PFSK-1 (cell line): ENCODE data around the gene ASCL1.

Experiments used
- FOXP2 ChIP-seq: optimal IDR thresholded peaks from 2 replicates; pipeline ENCODE3; 2011; ENCODE audit warnings: borderline replicate concordance, control low read depth, inconsistent platforms; ENCODE audit not compliant: insufficient read depth; ENCODE audit errors: extremely low read length, extremely low read depth
- POLR2AphosphoS5 ChIP-seq: IDR thresholded peaks from 2 replicates; pipeline ENCODE4 v1.6.1; 2012; ENCODE audit warnings: low read depth, mild to moderate bottlenecking, control low read depth, low read length, moderate library complexity
- REST ChIP-seq, 2 experiments: IDR thresholded peaks; 2 replicates each; pipeline versions ENCODE4 v1.6.1 to v1.8.0; 2011 to 2012; ENCODE audit warnings: low read depth in 2 of 2, low read length in 2 of 2, control low read depth in 1 of 2, inconsistent platforms in 1 of 2, mild to moderate bottlenecking in 1 of 2, moderate library complexity in 1 of 2; ENCODE audit not compliant: insufficient read depth in 1 of 2
- SIN3A ChIP-seq: IDR thresholded peaks from 2 replicates; pipeline ENCODE4 v1.6.1; 2012; ENCODE audit warnings: mild to moderate bottlenecking, low read length, moderate library complexity, borderline replicate concordance; ENCODE audit not compliant: insufficient read depth
- TAF1 ChIP-seq: IDR thresholded peaks from 2 replicates; pipeline ENCODE4 v1.6.1; 2012; ENCODE audit warnings: low read length, control low read depth, borderline replicate concordance; ENCODE audit not compliant: insufficient read depth

The ASCL1 gene

GRCh38 chr12:102963796-102964195 lies 6.3 kb downstream of the ASCL1 start:
- TF ChIP-seq FOXP2: no peak
- TF ChIP-seq TAF1: no peak
- no peak for TF ChIP-seq SIN3A
- no peak for TF ChIP-seq REST (IDR thresholded peaks at IDR 0.05; ENCODE audit: insufficient read depth in 1 of 2, low read depth in 2 of 2, low read length in 2 of 2)
- TF ChIP-seq POLR2AphosphoS5: no peak

GRCh38 chr12:102964872-102965271 lies 7.4 kb downstream of the ASCL1 start:
- TF ChIP-seq FOXP2: no peak
- no peak for TF ChIP-seq REST (IDR thresholded peaks at IDR 0.05; ENCODE audit: insufficient read depth in 1 of 2, low read depth in 2 of 2, low read length in 2 of 2)
- TF ChIP-seq SIN3A: no peak
- TF ChIP-seq TAF1: no peak
- no peak for TF ChIP-seq POLR2AphosphoS5

GRCh38 chr12:102965281-102966155 lies 8.0 kb downstream of the ASCL1 start:
- no peak for TF ChIP-seq TAF1
- no peak for TF ChIP-seq SIN3A
- no peak for TF ChIP-seq REST (IDR thresholded peaks at IDR 0.05; ENCODE audit: insufficient read depth in 1 of 2, low read depth in 2 of 2, low read length in 2 of 2)
- no peak for TF ChIP-seq POLR2AphosphoS5
- no peak for TF ChIP-seq FOXP2

DNA sequence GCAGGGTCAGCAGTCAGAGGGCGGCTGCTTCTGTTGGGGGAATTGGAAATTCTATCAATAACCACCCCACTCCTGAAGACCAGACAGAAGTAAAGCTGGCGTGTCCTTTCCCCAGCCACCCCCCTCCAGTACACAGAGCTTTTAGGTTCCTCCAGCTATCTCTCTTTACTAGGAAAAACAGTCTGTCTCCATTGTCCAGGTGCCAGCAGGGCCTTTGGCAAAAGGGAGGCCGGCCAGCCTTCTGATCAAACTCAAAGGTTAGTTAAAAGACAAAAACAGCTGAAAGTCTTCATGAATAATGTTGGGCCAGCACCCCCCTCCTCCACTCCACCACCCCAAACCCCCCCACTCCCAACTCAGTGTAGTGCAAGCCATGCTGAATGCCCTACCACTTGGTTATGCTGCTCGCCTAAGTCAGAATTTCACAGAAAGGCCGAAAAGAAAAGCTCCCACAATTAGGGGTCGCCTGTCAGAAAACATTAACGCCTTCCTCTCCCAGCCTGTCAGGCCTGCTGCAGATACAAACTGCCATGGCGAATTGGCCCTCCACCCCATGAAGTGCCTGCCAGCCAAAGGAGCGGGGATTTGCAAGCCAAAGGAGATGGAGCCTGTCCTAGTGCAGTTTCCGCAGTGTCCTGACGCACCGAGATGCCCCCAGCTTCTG lies 8.9 kb downstream of the ASCL1 start:
- TF ChIP-seq TAF1 (no peak), REST (IDR thresholded peaks at IDR 0.05; ENCODE audit: insufficient read depth in 1 of 2, low read depth in 2 of 2, low read length in 2 of 2) (no peak), SIN3A (no peak), POLR2AphosphoS5 (no peak), FOXP2 (no peak)
